Neural cell (in vitro differentiated cells): ENCODE measurements around the gene PGRMC2. TPM values are rescaled to one million over a fixed set of nuclear protein-coding genes. Genes with fewer than 3 reads are reported as not detected.

Experiments
- H2AFZ ChIP-seq: fragments of 200-600, 300-800 bp; sonication (generic), shearing (Covaris generic); 2 replicates; pipeline ENCODE4 v1.6.0; 2014; ENCODE audit warnings: low read depth, mild to moderate bottlenecking, antibody characterized with exemption, low read length, moderate library complexity
- H3F3A ChIP-seq: fragments of 200-600 bp; shearing (Covaris generic); 2 replicates; pipeline ENCODE4 v1.6.1; 2016; ENCODE audit warnings: mild to moderate bottlenecking, moderate library complexity, mixed read lengths, antibody characterized with exemption, low read length; ENCODE audit not compliant: insufficient read depth, poor library complexity, severe bottlenecking
- H3K27ac ChIP-seq: fragments of 200-600, 300-800 bp; sonication (generic), shearing (Covaris generic); 2 replicates; pipeline ENCODE4 v1.5.1; 2014; ENCODE audit warnings: mild to moderate bottlenecking, low read length, moderate library complexity
- H3K27me3 ChIP-seq: fragments of 300-800, 200-600 bp; sonication (generic), shearing (Covaris generic); 2 replicates; pipeline ENCODE4 v1.6.0; 2014; ENCODE audit warnings: mild to moderate bottlenecking, low read depth, low read length, moderate library complexity; ENCODE audit not compliant: insufficient read depth
- H3K36me3 ChIP-seq: fragments of 300-800, 200-600 bp; sonication (generic), shearing (Covaris generic); 2 replicates; pipeline ENCODE4 v1.5.1; 2014; ENCODE audit warnings: mild to moderate bottlenecking, antibody characterized with exemption, low read length, moderate library complexity; ENCODE audit not compliant: insufficient read depth
- H3K4me2 ChIP-seq: fragments of 300-800, 200-600 bp; sonication (generic), shearing (Covaris generic); 2 replicates; pipeline ENCODE4 v1.6.0; 2014; ENCODE audit warnings: mild to moderate bottlenecking, low read length
- H3K4me3 ChIP-seq: fragments of 300-800, 200-600 bp; sonication (generic), shearing (Covaris generic); 2 replicates; pipeline ENCODE4 v1.5.1; 2014; ENCODE audit warnings: mild to moderate bottlenecking, low read length, moderate library complexity
- H3K79me2 ChIP-seq: fragments of 200-600 bp; shearing (Covaris generic); replicated peaks from 2 replicates; pipeline ENCODE4 v1.6.0; 2014; ENCODE audit warnings: mild to moderate bottlenecking, low read length, moderate library complexity; ENCODE audit not compliant: insufficient read depth
- H3K9ac ChIP-seq: fragments of 300-800, 200-600 bp; sonication (generic), shearing (Covaris generic); 2 replicates; pipeline ENCODE4 v1.6.1; 2016; ENCODE audit warnings: mild to moderate bottlenecking, low read length, mixed read lengths
- H3K9me2 ChIP-seq: fragments of 200-600 bp; shearing (Covaris generic); 2 replicates; pipeline ENCODE4 v1.6.1; 2016; ENCODE audit warnings: mild to moderate bottlenecking, low read length, mixed read lengths; ENCODE audit not compliant: insufficient read depth
- H3K9me3 ChIP-seq: fragments of 200-600, 300-800 bp; sonication (generic), shearing (Covaris generic); 2 replicates; pipeline ENCODE4 v1.6.1; 2016; ENCODE audit warnings: mild to moderate bottlenecking, mixed run types, low read length, moderate library complexity, mixed read lengths
- H4K20me1 ChIP-seq: fragments of 200-600 bp; shearing (Covaris generic); 2 replicates; pipeline ENCODE4 v1.6.1; 2016; ENCODE audit warnings: mild to moderate bottlenecking, mixed run types; ENCODE audit not compliant: insufficient read depth
- CTCF ChIP-seq: fragments of 450-650 bp; IDR thresholded peaks from 2 replicates; pipeline ENCODE4 v1.5.1; 2014; ENCODE audit warnings: antibody characterized with exemption, mild to moderate bottlenecking, moderate library complexity; ENCODE audit not compliant: poor library complexity, severe bottlenecking
- EP300 ChIP-seq: fragments of 450-650 bp; conservative IDR thresholded peaks from 2 replicates; pipeline ENCODE4 v1.6.1; 2014; ENCODE audit warnings: antibody characterized with exemption, mild to moderate bottlenecking, moderate library complexity; ENCODE audit not compliant: poor library complexity, severe bottlenecking
- EZH2 ChIP-seq: fragments of 200-600, 300-800 bp; shearing (Covaris generic), sonication (generic); IDR thresholded peaks from 2 replicates; pipeline ENCODE4 v1.6.1; 2014; ENCODE audit warnings: antibody characterized with exemption, low read length, borderline replicate concordance, mild to moderate bottlenecking; ENCODE audit not compliant: insufficient read depth, poor library complexity, severe bottlenecking
- MXI1 ChIP-seq: fragments of 450-650 bp; conservative IDR thresholded peaks from 2 replicates; pipeline ENCODE4 v1.6.1; 2014; ENCODE audit warnings: antibody characterized with exemption, mild to moderate bottlenecking; ENCODE audit not compliant: poor library complexity, severe bottlenecking
- POLR2AphosphoS5 ChIP-seq: IDR thresholded peaks from 2 replicates; pipeline ENCODE4 v1.6.1; 2012
- RAD21 ChIP-seq: fragments of 450-650 bp; conservative IDR thresholded peaks from 2 replicates; pipeline ENCODE4 v1.6.1; 2014; ENCODE audit warnings: antibody characterized with exemption, mild to moderate bottlenecking, moderate library complexity
- REST ChIP-seq: IDR thresholded peaks from 2 replicates; pipeline ENCODE4 v1.6.1; 2012; ENCODE audit warnings: borderline replicate concordance
- SMC3 ChIP-seq: fragments of 450-650 bp; conservative IDR thresholded peaks from 2 replicates; pipeline ENCODE4 v1.6.1; 2014; ENCODE audit warnings: antibody characterized with exemption, mild to moderate bottlenecking, moderate library complexity; ENCODE audit not compliant: poor library complexity
- TAF1 ChIP-seq: IDR thresholded peaks from 2 replicates; pipeline ENCODE4 v1.6.1; 2012; ENCODE audit warnings: low read depth
- polyA plus RNA-seq: library from polyadenylated mRNA; depleted of rRNA; stranded (reverse); fragments of >200 nt; gene quantifications from 2 replicates; pipeline ENCODE4 v1.2.3, GENCODE V29; 2014

PGRMC2 gene
- polyA plus RNA-seq, 1 donor from 2014 or later, result 16.5 TPM

- Histone ChIP-seq H3F3A (no peaks in the 10 kb centered on the region), H3K27me3 (no peaks in the 10 kb centered on the region), H2AFZ (no peak overlapping the region), H3K9me2 (no peaks in the 10 kb centered on the region), H3K4me2 (no peak overlapping the region), H3K9me3 (no peaks in the 10 kb centered on the region), H3K79me2 (no peaks in the 10 kb centered on the region), H3K27ac (no peak overlapping the region), H3K4me3 (no peak overlapping the region), H3K36me3 (no peaks in the 10 kb centered on the region), H4K20me1 (no peaks in the 10 kb centered on the region), H3K9ac (no peak overlapping the region)
- TF ChIP-seq CTCF (no peak), POLR2AphosphoS5 (no peak), MXI1 (no peak), REST (no peak), RAD21 (no peak), SMC3 (no peak), TAF1 (no peak), EP300 (no peak), EZH2 (no peak)
Measured at GRCh38 chr4:128298146-128298758, 10.6 kb upstream of the PGRMC2 start.

DNA sequence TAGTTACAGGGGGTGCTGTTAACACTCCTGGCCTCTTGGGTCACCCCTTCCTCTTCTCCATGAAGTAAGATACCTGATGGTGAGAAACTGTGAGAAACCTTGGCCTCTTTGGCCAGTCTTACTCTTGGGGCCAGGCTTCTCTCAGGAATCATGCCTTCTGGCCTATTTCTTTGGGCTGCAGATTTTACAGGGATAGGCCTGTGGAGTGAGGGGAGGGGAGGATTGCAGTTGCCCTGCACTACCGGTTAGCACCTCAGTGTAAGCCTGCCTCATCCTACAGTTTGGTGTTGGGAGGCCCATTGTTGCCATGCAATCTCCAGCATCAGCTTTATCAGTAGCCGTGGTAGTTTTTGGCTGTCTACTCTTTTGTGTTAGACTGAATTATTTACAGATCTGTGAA is 7.6 kb upstream of the PGRMC2 start:
- H3K27ac ChIP-seq, result no peak overlapping the region
- TF ChIP-seq SMC3, result no peak
- TF ChIP-seq MXI1, result no peak
- no peak for TF ChIP-seq EP300
- TF ChIP-seq REST, result no peak
- no peaks in the 10 kb centered on the region for H3K9me3 ChIP-seq

More for the DNA sequence above, 7.6 kb upstream of the PGRMC2 start:
- H3K9me2 ChIP-seq, result no peaks in the 10 kb centered on the region
- H3K9ac ChIP-seq, result no peak overlapping the region
- no peaks in the 10 kb centered on the region for H3F3A ChIP-seq
- H4K20me1 ChIP-seq, result no peaks in the 10 kb centered on the region
- no peaks in the 10 kb centered on the region for H3K36me3 ChIP-seq
- H3K4me3 ChIP-seq, result no peak overlapping the region
- no peaks in the 10 kb centered on the region for H3K79me2 ChIP-seq
- H2AFZ ChIP-seq, result no peak overlapping the region
- H3K4me2 ChIP-seq, result no peak overlapping the region
- H3K27me3 ChIP-seq, result no peaks in the 10 kb centered on the region
